OCI-M1 (cell line): ENCODE measurements around the gene ERMARD.
A peak's percentile ranks its signal among the peaks of the same experiment; 100 is the strongest.

Experiments used
- DNase-seq: peaks from one replicate; lab custom pipeline; 2025; lab: John Stamatoyannopoulos, UW

ERMARD gene

DNA sequence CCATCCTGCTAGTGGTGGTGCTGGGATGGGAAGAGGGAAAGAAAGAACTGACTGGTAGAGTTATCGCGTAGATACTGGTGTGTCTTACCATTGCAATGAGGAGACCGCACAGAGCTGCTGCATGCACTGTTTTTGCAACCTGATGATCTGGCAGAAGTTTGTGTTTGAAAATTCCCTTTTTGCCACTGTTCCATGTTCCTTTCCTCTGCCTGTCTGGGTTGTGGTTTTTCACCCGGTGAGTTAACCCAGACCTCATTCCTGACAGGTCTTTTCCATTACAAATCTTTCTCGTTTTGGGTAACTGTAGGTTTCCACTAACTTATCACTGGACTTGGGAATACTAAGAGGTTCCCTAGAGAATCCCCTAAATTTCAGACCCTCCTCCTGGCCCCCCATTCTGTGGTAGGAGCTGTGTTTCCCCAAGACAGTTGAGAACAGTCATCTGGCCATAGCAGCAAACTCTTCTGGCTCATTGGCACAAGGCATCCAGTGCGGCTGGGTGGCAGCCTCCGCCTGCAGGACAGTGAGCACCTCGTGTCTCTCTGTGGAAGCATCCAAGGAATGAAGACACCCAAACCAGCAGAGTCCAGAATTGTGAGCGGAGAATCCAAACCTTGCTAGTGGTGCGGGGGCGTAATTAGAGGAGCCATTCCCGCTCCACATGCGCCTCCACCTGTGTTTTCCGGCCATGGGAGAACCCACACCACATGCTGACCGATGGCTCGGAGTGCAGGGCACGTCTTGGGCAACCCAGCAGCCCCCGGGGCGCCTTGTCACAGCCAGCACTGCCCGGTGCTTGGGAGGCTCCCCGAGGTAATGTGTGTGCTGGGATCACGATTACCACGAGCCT is 32.8 kb downstream of the ERMARD start:
- DNase-seq: no peak

DNA sequence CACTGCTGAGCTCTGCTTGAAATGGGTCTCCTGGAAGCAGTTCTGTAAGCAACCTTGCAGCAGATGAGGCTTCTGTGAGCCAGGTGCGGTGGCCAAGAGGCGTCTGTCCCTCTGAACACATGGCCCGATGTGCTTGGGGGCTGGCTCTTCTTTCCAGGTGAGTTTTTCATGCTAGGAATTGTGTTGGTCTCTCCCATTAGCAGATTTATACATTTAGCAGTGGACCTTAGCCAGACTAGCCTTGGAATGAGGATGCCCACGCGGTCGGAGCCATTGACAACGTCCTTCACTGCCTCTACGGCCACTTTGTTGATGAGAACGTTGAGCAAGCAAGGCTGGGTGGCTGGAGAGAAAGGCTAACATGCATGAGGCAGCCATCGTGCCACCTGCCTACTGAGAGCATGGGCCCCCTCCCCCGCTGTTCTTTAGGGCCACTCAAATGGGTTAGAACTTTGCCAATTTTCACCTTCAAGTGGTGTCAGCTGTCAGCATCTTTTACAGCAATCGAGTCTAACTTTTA is 33.5 kb downstream of the ERMARD start:
- DNase-seq: no peak

- no peak for DNase-seq
Observed at GRCh38 chr6:169785566-169785965, 34.1 kb downstream of the ERMARD start.

DNA sequence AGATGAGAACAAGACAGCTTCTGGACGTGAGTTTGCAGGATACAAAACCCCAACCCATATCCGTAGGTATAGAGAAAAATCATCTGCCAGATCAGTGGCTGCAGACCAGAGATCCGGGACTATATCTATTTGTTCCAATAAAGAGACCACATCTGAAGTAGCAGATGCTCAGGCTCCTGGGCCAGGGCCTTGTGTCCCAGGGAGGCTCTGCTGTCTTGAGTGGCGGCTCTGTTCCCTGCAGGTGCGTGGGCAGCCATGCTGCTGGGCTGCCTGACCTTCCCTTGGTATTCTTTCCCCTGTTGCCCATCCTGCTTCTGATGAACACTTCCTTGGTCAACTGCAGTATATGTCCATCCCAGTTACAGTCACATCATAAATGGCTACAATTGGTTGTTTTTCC is 34.9 kb downstream of the ERMARD start:
- no peak for DNase-seq

DNA sequence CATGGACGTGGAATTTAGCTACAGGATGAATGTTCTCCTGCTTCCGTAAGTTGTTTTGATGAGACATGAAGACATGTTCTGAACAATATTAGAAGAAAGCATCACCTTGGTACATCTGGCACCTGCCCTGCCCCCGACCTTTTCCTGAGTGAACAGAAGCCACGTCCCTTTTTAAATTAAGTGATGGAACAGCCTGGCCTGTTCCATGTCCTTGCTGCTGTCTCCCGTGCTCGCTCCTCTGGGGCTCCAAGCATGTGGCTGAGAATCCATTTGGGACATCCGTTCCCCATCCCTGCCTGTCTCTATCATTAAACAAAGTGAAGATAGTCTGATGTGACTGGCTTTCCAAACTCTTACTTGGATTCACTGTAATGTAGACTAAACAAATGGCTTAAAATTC is 36.4 kb downstream of the ERMARD start:
- DNase-seq: no peak

DNA sequence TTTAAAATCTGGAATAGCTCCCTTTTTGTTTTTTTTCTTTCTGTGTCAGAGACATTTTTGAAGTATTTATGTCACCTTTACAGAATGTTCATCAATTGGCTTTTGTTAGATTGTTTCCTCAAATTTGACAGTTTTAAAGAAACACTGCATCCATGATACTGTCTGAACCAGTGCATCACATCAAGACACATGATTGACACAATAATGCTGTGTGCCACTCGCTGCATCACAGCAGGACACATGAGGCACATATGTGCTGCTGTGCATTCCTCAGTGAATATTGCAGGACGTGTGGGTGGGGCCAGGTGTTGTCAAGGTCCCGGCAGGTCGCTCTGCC is 37.4 kb downstream of the ERMARD start:
- DNase-seq: no peak

DNA sequence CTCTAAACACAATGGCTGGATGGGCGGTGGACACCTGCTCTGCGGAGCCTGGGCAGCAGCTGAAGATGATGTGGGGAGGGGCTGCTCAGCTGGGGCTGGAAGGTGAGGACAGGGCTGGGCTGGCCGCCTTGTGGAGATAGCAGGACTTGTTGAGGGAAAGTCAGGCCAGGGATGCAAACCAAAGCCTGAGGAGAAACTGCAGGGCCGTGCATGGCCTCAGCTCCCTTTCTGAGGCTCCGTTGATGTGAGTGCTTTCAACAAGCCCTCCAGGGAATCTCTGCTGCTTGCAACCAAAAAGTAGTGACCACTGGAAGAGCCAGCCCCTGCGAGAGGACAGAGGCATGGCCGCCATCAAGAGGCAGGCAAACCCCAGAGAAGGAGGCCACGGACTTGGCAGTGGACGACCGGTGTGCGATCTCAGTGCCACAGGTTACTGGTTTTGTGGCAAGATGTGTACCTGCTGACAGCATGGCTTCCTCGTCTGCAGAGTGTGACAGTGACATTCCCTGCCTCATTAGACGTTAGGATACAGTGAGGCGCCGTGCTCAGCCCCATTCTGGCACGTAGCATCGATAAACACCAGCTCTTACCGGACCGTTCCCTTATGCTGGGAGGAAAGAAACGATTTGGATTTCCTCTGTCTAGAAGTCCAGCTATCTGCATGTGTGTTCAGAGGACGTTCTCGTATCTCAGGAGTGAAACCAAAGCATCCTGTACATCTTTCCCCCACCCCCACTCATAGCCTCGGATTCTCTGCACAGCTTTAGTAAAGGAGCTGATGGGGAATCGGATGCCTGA is 37.9 kb downstream of the ERMARD start:
- DNase-seq: no peak

DNA sequence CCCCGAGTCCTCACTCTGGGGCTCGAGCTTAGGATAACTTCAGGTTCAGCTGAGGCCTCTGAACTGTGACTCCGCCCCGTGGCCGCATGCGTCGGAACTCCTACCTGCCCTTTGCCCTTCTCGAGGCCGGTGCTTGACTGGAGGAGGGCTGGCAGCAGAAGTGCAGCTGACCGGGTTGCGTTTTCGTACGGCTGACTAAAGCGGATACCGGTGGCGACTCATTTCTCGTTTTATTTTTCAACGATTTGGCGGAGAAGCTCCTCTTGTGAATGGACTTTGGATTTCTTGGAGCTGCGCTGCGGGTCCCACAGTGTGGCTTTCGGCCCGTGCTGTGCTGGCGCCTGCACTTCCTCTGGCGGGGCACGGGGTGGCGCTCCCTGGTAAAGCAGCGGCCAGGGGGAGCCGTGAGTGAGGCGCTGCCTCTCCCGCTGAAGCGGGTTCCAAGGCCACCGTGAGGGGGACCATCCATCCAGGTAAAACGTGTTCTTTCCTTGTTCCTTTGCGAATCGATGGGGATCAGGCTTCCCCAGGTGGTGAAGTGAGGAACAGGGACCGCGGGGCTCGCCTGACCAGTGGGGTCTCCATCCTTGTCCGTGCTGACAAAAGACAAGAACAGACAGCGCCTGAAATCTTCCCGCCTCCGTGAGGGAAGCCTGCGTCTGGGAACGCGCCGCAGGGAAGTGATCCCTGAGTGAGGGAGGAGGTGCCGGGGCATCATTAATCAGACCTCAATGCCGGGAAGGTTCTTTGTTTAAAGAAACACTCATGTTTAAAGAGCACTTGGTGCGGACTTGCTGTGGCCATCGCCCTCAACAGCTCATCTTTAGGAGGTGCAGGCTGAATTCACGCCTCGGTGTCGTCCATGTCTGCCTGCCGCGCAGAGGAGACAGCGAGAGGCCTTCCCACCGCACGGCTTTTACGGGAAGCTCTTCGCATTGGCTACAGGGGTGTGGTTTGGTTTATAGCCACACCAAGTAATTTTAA is 38.8 kb downstream of the ERMARD start:
- peak; percentile 67 for DNase-seq

- DNase-seq: no peak
Observed at GRCh38 chr6:169791721-169792131, 40.3 kb downstream of the ERMARD start.

DNA sequence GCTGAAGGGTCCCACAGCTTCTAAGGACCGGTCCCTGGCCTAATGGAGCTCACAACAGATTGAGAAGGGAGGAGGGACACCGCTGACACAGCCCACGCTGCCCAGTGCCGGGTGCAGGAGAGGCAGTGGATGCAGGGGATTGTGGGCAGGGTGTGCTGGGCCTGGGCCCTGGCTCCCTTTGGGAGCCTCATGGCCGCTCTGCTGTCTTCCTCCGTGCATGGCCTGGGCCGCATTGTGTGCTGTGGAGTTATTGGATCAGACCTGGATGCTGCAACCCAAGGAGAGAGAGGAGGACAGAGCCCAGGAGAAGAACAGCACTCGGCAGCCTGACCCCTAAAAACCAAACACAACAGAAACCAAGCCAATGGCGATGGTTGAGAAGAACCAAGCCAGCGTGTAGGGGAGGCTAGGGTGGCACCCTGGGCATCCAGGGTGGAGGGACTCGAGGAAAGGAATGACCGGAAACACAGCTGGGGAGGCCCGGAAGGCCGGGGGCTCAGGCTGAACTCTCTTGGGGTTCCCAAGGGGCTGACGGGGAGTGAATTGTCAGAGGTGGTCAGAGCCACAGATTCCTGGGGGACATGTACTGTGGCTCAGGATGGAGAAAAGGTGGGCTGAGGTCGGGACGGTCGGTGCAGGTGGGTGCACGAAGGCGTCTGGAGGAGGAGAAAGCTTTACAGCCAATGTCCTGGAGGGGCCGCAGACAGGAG is 41.0 kb downstream of the ERMARD start:
- no peak for DNase-seq

DNA sequence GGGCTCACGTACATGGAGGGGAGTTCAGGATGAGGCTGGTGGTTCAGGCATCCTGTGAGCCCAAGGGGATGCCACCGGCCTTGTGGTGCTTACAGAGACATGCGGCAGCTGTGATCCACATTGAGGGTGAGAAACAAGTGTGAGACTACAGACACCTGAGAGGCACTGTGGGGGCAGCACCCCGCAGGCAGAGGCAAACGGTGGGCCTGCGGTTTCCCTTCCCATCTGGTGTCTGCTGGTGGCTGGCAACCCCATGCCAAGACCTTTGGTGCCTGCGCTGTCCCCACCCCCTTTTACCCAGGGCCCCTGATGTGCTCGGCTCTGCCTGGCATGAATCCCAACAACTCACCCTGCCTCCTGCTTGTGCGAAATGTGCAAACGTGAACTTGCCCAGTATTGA is 42.0 kb downstream of the ERMARD start:
- no peak for DNase-seq

DNA sequence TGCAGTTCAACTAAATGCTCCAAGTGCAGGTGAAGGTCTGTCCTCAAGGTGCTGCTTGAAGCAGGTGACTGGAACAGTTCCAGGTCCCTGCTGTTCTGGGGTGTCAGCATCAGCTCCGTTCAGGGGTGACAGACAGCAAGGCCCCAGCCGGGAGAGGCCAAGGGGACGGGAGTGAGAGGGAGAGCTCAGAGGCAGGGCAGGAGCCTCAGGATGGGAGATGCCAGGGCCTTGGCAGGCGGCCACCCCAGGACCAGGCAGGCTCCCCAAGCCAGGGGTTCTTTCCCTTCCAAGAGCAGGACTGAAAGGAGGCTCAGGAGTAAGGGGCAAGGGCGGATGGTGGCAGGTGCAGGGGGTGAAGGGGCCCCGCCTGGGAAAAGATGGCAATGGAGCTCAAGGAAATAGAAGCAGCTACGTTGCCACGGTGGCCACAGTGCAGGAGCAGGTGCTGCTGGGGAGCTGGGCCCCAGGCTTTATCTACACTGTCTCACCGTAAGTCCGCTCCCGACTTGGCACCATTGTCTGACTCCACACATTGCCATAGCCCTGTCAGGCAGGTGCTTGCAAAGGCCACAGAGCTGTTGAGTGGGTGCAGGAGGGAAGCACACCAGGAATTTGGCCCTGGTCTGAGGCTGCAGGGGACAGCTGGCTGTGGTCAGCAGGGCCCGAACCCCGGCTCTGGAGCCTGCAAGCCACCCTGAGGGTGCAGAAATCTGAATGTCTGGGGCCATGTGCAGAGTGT is 43.1 kb downstream of the ERMARD start:
- DNase-seq: no peak

GRCh38 chr6:169795196-169795595 is 43.8 kb downstream of the ERMARD start:
- DNase-seq: no peak

- no peak for DNase-seq
Observed at GRCh38 chr6:169798764-169799473, 47.5 kb downstream of the ERMARD start.

GRCh38 chr6:169799474-169799926 is 48.1 kb downstream of the ERMARD start:
- no peak for DNase-seq

DNA sequence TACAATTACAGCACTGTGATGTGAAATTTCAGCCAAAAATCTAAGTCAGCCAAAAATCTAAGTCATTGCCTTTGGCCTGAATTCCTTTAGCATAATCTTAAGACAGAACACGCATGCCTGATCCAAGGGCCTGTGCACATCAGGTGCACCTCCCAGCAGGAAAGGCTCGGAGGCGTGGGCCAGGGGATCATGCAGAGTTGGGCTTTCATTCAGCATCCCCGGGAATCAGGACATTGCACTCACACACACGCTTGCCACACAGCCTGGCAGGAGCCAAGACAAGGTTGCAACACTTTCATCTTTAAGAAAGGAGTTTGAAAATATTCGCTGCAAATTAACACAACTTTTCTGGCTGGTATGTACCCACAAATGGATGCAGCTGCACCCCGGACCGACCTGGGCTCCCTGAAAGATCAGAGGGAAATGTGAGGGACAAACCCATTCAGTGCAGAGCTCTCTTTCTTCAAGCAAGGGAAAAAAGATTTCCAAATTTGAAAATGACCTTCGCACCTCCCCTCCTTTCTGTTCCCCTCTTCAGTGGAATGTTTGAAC is 48.8 kb downstream of the ERMARD start:
- no peak for DNase-seq

GRCh38 chr6:169800668-169801395 is 49.4 kb downstream of the ERMARD start:
- no peak for DNase-seq

DNA sequence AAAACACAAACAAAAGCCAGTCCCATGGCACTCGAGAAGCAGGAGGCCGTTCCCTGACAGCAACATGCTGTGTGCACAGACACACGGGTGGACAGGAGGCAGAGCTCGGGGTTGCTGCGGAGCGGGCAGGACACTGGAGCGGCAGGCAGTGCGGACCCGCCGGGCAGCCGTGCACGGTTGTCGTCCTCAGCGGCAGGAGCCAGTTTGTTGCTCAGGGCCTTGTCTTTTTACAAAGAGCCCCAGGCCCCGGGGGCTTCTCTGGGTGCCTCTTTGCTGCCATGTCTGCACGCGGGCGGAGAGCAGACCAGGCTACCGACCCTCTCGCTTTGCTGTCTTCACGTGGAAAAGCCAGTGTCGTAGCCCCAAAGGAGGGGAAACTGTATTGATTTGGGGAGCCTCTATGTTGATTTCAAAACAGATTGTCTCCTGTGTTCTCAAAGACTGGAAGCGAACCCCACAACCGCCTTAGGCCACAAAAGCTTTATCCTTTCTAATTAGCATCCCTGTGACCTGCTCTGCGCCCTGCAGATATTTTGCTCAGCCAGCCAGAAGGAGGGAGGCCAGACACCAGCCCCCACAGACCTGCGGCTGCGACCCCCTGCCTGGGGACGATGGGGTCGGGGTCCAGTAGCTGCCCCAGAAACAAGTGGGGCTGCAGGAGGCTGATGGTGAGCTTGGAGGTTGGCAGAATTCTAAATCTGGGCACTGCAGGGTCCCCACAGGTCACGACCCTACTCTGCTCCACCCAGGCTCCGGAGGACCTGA is 50.2 kb downstream of the ERMARD start:
- DNase-seq: no peak
